Upper lobe of left lung (tissue), 6 donors: ENCODE results near the gene TRNP1. TPM values are rescaled to one million over a fixed set of nuclear protein-coding genes. Genes with fewer than 3 reads are reported as not detected.

Experiments
- ATAC-seq, 2 donors: fragments of 200-7000 bp; cut with Tn5 transposase; one replicate each; pipeline ENCODE4 v1.9.1; 2022; ENCODE audit warnings: mild to moderate bottlenecking in 2 of 2, moderate library complexity in 2 of 2; ENCODE audit not compliant: low FRiP score in 2 of 2
- DNase-seq, 2 donors: peaks; one replicate each; pipeline ENCODE4 v3.0.0-alpha.2; 2019 to 2020
- H3K27ac ChIP-seq, 4 donors: fragments of 200-600 bp; sonication (generic); one replicate each; pipeline ENCODE4 v1.5.1; 2016 to 2019
- H3K27me3 ChIP-seq, 4 donors: fragments of 200-600 bp; sonication (generic); one replicate each; pipeline ENCODE4 v1.5.1; 2017 to 2019
- H3K36me3 ChIP-seq, 4 donors: fragments of 200-600 bp; sonication (generic); one replicate each; pipeline ENCODE4 v1.5.1; 2016 to 2019
- H3K4me1 ChIP-seq, 4 donors: fragments of 200-600 bp; sonication (generic); one replicate each; pipeline ENCODE4 v1.5.1; 2018 to 2019
- H3K4me3 ChIP-seq, 4 donors: fragments of 200-600 bp; sonication (generic); one replicate each; pipeline ENCODE4 v1.5.1; 2017 to 2019; ENCODE audit warnings: mild to moderate bottlenecking in 2 of 4, moderate library complexity in 1 of 4
- H3K9me3 ChIP-seq, 4 donors: fragments of 200-600 bp; sonication (generic); one replicate each; pipeline ENCODE4 v1.5.1; 2018 to 2019
- EP300 ChIP-seq, 4 donors: sonication (generic); formaldehyde crosslinking; IDR thresholded peaks; one replicate each; pipeline ENCODE4 v1.5.1; 2017; ENCODE audit warnings: antibody characterized with exemption in 4 of 4, control low read depth in 2 of 4
- POLR2A ChIP-seq, 4 donors: fragments of 450-650 bp; IDR thresholded peaks; one replicate each; pipeline ENCODE4 v1.5.1; 2016 to 2017; ENCODE audit warnings: antibody characterized with exemption in 4 of 4, mild to moderate bottlenecking in 2 of 4
- POLR2AphosphoS5 ChIP-seq, 2 donors: sonication (generic); formaldehyde crosslinking; IDR thresholded peaks; one replicate each; pipeline ENCODE4 v1.5.1; 2017; ENCODE audit warnings: antibody characterized with exemption in 2 of 2
- WGBS, 2 donors: methylation state at CpG; one replicate each; pipeline ENCODE4 v1.1.5; 2017 to 2018; 5-methylcytosine and 5-hydroxymethylcytosine counted together
- total RNA-seq, 6 donors: library from RNA; depleted of rRNA in 4 of 6; stranded (reverse); fragments of >200 nt in 4 of 6; gene quantifications; one replicate each; pipeline versions ENCODE4 v1.1.0 to v1.2.1, GENCODE V29; 2016 to 2021
- TF ChIP-seq, protein P1 (sequence below), 6 experiments: fragments of 450-650 bp in 4 of 6; fragments of 200-600 bp in 2 of 6; sonication (generic) in 2 of 6; IDR thresholded peaks; one replicate each; pipeline ENCODE4 v1.5.1; 2016 to 2019; ENCODE audit warnings: antibody characterized with exemption in 6 of 6
- donor health status: DM: no; HTN: no; CAD: no; lungs with moderate emphysema.
- donor health status: DM: no; HTN: yes; CAD: no; lungs with severe emphysema.

The TRNP1 gene
- total RNA-seq, 6 donors from 2014 or later, result 9.1 to 38.0 (median 26.0) TPM

DNA sequence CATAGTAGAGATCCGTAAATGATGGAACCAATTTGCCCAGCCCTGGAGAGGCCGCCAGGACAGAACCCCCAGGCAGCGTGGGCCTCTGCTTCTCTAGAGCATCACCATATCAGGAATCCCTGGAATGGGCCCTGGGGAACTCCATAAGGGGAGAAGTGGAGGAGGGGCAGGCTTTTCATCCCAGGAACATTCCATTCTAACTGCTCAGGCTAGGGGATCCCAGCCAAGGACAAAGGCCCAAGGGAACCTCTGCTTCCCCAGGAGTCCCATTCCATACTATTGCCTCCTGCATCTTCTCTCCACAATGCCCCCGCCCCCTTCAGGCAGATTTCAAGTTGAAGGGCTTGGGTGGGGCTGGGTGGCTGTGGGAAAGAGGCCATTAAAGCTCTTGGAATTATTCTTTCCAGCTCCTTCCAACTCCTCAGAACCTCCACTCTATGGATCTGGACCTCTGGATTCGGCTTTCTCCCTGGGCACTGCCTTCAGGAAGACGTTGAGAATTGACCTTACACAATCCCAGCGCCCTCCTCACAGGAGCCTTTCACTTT lies 6.0 kb downstream of the TRNP1 start:
- peak overlapping the region; percentile 54 to 79 (median 78) for H3K27ac ChIP-seq
- TF ChIP-seq, protein P1, sequence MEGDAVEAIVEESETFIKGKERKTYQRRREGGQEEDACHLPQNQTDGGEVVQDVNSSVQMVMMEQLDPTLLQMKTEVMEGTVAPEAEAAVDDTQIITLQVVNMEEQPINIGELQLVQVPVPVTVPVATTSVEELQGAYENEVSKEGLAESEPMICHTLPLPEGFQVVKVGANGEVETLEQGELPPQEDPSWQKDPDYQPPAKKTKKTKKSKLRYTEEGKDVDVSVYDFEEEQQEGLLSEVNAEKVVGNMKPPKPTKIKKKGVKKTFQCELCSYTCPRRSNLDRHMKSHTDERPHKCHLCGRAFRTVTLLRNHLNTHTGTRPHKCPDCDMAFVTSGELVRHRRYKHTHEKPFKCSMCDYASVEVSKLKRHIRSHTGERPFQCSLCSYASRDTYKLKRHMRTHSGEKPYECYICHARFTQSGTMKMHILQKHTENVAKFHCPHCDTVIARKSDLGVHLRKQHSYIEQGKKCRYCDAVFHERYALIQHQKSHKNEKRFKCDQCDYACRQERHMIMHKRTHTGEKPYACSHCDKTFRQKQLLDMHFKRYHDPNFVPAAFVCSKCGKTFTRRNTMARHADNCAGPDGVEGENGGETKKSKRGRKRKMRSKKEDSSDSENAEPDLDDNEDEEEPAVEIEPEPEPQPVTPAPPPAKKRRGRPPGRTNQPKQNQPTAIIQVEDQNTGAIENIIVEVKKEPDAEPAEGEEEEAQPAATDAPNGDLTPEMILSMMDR (IDR thresholded peaks at IDR 0.05), result no peak
- TF ChIP-seq POLR2A (IDR thresholded peaks at IDR 0.05), result no peak
- TF ChIP-seq POLR2AphosphoS5 (IDR thresholded peaks at IDR 0.05), result peak in 1 of 2 donors; percentile 49
- peak in 2 of 4 donors; percentile 70 to 90 for TF ChIP-seq EP300 (IDR thresholded peaks at IDR 0.05)
- H3K36me3 ChIP-seq, result no peaks in the 10 kb centered on the region
- no peak overlapping the region for H3K4me3 ChIP-seq
- WGBS, 2 donors, result 49 to 61% methylated on average over 7 of the region's 7 CpGs
- DNase-seq (peak in 1 of 2 donors; percentile 75), ATAC-seq (peak; percentile 31 to 69)
- peaks cover 0 to 3% (median 1%) of the 10 kb centered on the region in 4 donors for H3K27me3 ChIP-seq
- H3K4me1 ChIP-seq, result peaks cover 37 to 63% (median 52%) of the 10 kb centered on the region in 4 donors
- no peaks in the 10 kb centered on the region for H3K9me3 ChIP-seq

DNA sequence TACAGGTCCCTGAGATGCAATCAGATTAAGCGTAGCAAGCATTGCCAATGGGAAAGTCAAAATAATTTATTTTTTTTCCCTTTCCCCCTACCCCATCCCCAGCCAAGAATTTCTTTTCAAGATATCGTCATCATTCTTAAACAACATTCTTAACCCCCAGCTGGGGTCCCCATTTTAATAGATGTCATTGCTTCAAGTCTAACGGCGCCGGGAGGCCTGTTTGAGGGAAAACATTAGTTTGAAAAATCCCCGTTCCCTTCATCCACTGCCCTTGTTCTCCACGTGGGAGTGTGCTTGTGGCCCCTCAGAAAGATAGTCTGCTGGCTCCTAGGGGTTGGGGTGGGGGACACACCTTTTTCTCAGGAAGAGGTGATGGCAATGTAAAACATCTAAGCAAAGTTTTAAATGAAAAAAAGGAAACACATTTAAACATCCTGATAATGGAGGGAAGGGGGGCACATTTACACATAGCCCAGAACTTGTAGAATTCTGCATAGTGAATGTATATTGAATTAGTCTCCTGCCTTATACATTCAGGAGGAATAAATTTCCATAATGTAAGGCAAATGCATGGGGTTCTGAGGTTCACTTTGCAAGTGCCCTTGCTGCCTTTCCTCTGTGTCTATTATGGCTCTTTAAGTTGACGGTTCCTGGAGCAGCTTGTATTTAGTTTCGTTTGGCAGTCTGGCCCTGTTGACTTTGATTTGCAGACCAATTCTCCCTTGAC lies 6.8 kb downstream of the TRNP1 start:
- 76% methylated on average over 9 of the region's 9 CpGs for WGBS, 2 donors
- Histone ChIP-seq H3K27me3 (no peaks in the 10 kb centered on the region), H3K36me3 (peaks cover 0 to 2% (median 0%) of the 10 kb centered on the region in 4 donors), H3K9me3 (no peaks in the 10 kb centered on the region), H3K4me3 (no peak overlapping the region), H3K4me1 (peaks cover 37 to 64% (median 54%) of the 10 kb centered on the region in 4 donors), H3K27ac (peak overlapping the region; percentile 54 to 79 (median 70))
- DNase-seq, result no peak
- TF ChIP-seq POLR2A (IDR thresholded peaks at IDR 0.05), result no peak
- TF ChIP-seq EP300 (IDR thresholded peaks at IDR 0.05), result no peak
- TF ChIP-seq, protein P1 (IDR thresholded peaks at IDR 0.05), result no peak
- TF ChIP-seq POLR2AphosphoS5 (IDR thresholded peaks at IDR 0.05), result no peak
- no peak for ATAC-seq

DNA sequence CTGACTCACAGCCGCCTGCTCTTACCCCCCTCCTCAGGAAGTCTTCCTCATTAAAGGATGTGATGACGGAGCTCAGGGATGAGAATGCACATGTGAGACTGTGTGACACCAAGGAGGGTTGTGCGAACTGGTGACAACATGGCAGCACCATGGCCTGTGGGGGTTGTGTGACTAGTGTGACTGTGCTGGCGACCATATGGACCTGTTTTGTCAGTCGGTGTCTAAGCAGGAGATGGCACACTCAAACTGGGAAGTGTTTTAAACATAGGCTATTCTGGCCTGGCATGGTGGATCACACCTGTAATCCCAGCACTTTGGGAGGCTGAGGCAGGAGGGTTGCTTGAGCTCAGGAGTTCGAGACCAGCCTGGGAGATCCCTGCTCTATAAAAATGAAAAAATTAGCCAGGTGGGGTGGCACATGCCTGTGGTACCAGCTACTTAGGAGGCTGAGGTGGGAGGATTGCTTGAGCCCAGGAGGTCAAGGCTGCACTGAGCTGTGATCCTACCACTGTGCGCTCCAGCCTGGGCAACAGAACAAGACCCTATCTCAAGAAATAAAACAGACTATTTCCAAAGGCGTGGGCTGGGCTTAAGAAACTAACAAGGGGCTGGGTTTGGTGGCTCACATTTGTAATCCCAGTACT lies 7.4 kb downstream of the TRNP1 start:
- ATAC-seq (no peak), DNase-seq (no peak)
- H3K9me3 ChIP-seq, result no peaks in the 10 kb centered on the region
- TF ChIP-seq, protein P1 (IDR thresholded peaks at IDR 0.05), result no peak
- TF ChIP-seq POLR2AphosphoS5 (IDR thresholded peaks at IDR 0.05) (no peak), EP300 (IDR thresholded peaks at IDR 0.05) (no peak), POLR2A (IDR thresholded peaks at IDR 0.05) (no peak)
- 82 to 88% methylated on average over 8 of the region's 8 CpGs for WGBS, 2 donors
- no peaks in the 10 kb centered on the region for H3K27me3 ChIP-seq
- peaks cover 38 to 71% (median 59%) of the 10 kb centered on the region in 4 donors for H3K4me1 ChIP-seq
- H3K27ac ChIP-seq, result peak overlapping the region; percentile 47 to 78 (median 62)
- peaks cover 0 to 7% (median 2%) of the 10 kb centered on the region in 4 donors for H3K36me3 ChIP-seq
- H3K4me3 ChIP-seq, result no peak overlapping the region

DNA sequence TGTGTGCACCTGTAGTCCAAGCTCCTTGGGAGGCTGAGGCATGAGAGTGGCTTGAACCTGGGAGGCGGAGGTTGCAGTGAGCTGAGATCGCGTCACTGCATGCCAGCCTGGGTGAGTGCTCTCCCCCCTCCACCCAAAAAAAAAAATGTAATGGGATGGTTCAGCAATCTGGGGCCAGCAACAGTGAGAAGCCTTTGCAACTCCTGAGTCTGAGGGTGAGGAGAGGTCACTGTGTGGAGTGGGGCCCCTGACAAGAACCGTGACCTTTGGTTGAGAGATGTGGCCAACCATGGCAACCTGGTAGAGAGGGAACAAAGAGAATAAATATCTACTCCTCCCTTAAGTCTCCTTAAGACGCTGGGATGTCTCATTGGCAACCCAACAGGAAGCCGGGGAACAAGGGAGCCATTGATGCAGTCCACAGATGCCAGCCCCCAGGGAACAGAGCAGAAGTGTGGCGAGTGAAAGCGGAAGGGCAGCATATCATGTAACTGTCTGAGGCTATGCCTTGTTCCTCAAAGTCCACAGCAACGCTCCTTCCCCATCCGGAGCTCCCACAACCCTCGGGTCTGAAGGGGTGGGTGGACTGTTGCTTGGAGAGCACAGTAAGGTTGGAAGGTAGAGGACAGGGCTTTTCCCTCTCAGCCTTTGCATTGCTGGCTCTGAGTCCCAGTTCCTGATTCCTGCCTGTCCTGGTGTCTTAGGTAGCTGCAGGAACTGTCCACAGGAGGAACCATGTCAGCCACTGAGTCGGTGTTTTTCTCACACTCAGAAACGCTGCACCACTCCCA lies 8.3 kb downstream of the TRNP1 start:
- Histone ChIP-seq H3K27ac (peak overlapping the region; percentile 47 to 78 (median 62)), H3K36me3 (peaks cover 0 to 15% (median 4%) of the 10 kb centered on the region in 4 donors), H3K27me3 (no peaks in the 10 kb centered on the region), H3K4me3 (no peak overlapping the region), H3K4me1 (peaks cover 40 to 79% (median 65%) of the 10 kb centered on the region in 4 donors), H3K9me3 (no peaks in the 10 kb centered on the region)
- WGBS, 2 donors, result 44 to 45% methylated on average over 13 of the region's 13 CpGs
- ATAC-seq (peak; percentile 53 to 78), DNase-seq (peak in 1 of 2 donors; percentile 77)
- no peak for TF ChIP-seq EP300 (IDR thresholded peaks at IDR 0.05)
- peak in 1 of 4 donors; percentile 23 for TF ChIP-seq POLR2A (IDR thresholded peaks at IDR 0.05)
